HFFc6 (cell line): Measurements from ENCODE around the gene AMT. TPM values are rescaled to one million over a fixed set of nuclear protein-coding genes. Genes with fewer than 3 reads are reported as not detected.

Source experiments
- DNase-seq: peaks from one replicate; pipeline ENCODE4 v3.0.0-alpha.2; 2018
- H3K27ac Mint-ChIP-seq: 2 replicates; pipeline ENCODE4 v1.8.0; 2020; ENCODE audit warnings: mild to moderate bottlenecking, mixed read lengths
- H3K27me3 Mint-ChIP-seq: 2 replicates; pipeline ENCODE4 v1.8.0; 2021; ENCODE audit warnings: mild to moderate bottlenecking, moderate library complexity, mixed read lengths; ENCODE audit not compliant: insufficient read depth
- H3K36me3 Mint-ChIP-seq: 2 replicates; pipeline ENCODE4 v1.8.0; 2021; ENCODE audit warnings: low read depth, mixed read lengths
- H3K4me1 Mint-ChIP-seq: 2 replicates; pipeline ENCODE4 v1.8.0; 2020; ENCODE audit warnings: low read depth, mixed read lengths
- H3K4me3 Mint-ChIP-seq: 2 replicates; pipeline ENCODE4 v1.8.0; 2020; ENCODE audit warnings: mild to moderate bottlenecking, moderate library complexity, mixed read lengths
- H3K9me3 Mint-ChIP-seq: 2 replicates; pipeline ENCODE4 v1.8.0; 2020; ENCODE audit warnings: mild to moderate bottlenecking, mixed read lengths
- total RNA-seq, 6 experiments: library from RNA; stranded (reverse); fragmentation: NEBNext Ultra II Directional; extraction: Animal tissue kit (Norgen Biotek cat#: 25700); gene quantifications; 2 replicates in 1 of 6; 3 replicates in 5 of 6; pipeline ENCODE4 v1.2.3, GENCODE V29; 2021
- TF ChIP-seq, protein P1 (sequence below): fragments of 200-600 bp; sonication (generic); IDR thresholded peaks from 2 replicates; pipeline ENCODE4 v1.5.0; 2021; ENCODE audit warnings: antibody characterized with exemption, mild to moderate bottlenecking

AMT gene
- total RNA-seq, 6 experiments from 2014 or later: 0.78 to 3.2 (median 1.2) TPM

DNA sequence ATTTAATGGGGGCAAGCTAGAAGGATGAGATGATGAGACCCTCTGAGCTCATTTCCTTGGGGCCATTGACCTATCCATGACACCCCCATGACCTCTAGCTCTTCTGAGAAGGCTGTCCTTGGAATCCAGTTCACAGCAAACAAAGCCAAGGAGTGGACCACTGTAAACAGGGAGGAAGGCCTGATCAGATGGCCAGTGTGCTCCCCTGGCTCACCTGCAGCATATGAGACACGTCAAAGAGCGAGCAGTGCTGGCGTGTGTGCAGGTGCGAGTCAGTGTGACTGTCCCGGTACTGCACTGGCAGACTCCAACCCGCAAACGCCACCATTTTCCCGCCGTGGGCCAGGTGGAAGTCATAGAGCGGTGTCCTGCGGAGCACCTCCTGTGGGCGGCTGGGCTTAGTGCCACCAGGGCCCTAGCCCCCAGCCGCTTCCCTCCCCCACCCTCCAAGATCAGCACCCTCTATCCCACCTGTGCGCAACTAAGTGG is 339 bp downstream of the AMT start:
- Mint-ChIP-seq H3K9me3 (no peaks in the 10 kb centered on the region), H3K27ac (peak overlapping the region; percentile 94), H3K4me3 (no peak overlapping the region)

DNA sequence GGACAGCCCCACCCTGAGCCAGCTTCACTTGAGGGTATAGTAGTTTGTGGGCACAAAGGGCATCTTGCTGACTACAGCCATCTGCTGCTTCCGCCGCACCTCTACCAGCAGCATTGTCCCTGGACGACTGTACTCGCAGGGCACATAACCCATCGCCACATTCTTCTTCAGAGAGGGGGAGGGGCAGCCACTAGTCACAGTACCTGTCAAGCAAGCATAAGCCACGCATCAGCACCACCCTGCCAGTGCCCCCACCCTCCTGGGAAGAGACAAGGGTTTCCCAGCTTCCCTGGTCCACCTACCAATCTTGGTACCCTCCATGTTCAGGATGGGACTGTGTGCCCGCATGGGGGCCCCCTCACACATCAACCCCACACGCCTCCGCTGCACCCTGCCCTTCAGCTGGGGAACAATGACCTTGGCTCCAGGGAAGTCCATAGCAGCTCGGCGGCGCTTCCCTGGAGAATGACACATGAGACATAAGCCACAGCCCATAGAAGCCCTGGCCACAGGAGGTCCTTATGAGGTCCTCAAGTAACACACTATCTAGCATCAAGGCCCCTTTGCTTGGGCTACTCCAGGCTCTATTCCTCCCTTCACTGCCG is 4.7 kb downstream of the AMT start:
- TF ChIP-seq, protein P1, sequence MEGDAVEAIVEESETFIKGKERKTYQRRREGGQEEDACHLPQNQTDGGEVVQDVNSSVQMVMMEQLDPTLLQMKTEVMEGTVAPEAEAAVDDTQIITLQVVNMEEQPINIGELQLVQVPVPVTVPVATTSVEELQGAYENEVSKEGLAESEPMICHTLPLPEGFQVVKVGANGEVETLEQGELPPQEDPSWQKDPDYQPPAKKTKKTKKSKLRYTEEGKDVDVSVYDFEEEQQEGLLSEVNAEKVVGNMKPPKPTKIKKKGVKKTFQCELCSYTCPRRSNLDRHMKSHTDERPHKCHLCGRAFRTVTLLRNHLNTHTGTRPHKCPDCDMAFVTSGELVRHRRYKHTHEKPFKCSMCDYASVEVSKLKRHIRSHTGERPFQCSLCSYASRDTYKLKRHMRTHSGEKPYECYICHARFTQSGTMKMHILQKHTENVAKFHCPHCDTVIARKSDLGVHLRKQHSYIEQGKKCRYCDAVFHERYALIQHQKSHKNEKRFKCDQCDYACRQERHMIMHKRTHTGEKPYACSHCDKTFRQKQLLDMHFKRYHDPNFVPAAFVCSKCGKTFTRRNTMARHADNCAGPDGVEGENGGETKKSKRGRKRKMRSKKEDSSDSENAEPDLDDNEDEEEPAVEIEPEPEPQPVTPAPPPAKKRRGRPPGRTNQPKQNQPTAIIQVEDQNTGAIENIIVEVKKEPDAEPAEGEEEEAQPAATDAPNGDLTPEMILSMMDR: no peak
- no peaks in the 10 kb centered on the region for H3K9me3 Mint-ChIP-seq

More for the DNA sequence above, 339 bp downstream of the AMT start:
- DNase-seq: no peak
- TF ChIP-seq, protein P1: no peak
- H3K4me1 Mint-ChIP-seq: peaks cover 32% of the 10 kb centered on the region
- peaks cover 2% of the 10 kb centered on the region; the same call in 1 of the 2 replicates for H3K27me3 Mint-ChIP-seq
- peaks cover 28% of the 10 kb centered on the region for H3K36me3 Mint-ChIP-seq

DNA sequence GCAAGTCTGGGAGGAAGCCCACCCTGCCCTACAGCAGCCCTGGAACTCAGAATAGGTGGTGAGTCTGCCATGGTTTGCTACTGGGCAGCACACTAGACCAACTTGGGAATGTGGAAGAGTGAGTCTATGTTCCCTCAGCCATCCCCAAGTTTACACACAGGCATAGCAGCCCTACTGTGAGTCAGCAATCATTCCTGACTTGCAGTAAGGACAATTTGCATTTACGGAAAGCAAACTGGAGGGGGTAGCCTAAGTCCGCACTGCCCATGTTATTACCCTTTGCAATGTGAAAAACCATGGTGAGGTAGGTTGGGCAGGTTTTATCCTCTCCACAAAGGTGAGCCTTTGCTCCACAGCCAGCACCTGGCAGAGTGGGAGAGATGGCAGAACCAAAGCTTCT is 5.4 kb downstream of the AMT start:
- Mint-ChIP-seq H3K36me3 (peaks cover 43% of the 10 kb centered on the region), H3K4me1 (peaks cover 51% of the 10 kb centered on the region), H3K27me3 (peaks cover 3% of the 10 kb centered on the region; the same call in 1 of the 2 replicates), H3K9me3 (no peaks in the 10 kb centered on the region), H3K27ac (peak overlapping the region; percentile 17), H3K4me3 (no peak overlapping the region)
- TF ChIP-seq, protein P1: no peak
- no peak for DNase-seq

More for the DNA sequence above, 4.7 kb downstream of the AMT start:
- peaks cover 2% of the 10 kb centered on the region; the same call in 1 of the 2 replicates for H3K27me3 Mint-ChIP-seq
- peak overlapping the region; percentile 67 for H3K27ac Mint-ChIP-seq
- H3K36me3 Mint-ChIP-seq: peaks cover 41% of the 10 kb centered on the region
- DNase-seq: no peak
- H3K4me1 Mint-ChIP-seq: peaks cover 51% of the 10 kb centered on the region
- no peak overlapping the region for H3K4me3 Mint-ChIP-seq

DNA sequence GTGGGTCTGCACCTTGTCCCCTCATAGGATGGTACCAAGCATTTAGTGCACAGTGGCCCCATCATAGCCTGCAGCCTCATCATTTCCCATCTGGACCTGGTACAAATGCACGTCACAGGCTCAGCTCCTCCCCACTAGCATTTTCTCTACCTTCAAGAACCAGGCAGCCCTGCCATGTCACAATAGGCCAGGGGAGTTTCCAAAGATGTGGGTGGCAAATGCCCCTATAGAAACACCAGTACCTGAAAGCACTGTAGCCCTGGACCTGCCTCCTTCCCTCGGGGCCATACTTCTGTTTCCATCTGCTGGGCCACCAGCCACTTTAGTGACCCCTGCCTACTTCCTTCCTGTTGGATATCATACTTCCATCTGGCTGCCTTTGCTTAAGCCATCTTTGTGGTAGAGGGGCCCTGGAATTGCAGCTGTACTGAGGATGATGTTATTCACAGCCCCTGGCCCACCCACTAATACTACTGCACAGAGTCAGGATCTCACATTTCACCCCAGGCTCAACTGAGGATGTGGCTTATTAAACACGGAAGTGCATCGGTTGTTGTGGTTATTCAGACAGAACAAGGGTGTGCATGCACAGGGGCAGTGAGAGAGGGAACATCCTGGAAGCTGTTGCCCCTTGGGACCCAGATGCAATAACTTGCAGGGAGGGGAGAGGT is 6.2 kb downstream of the AMT start:
- H3K4me1 Mint-ChIP-seq: peaks cover 43% of the 10 kb centered on the region
- H3K27me3 Mint-ChIP-seq: peaks cover 3% of the 10 kb centered on the region; the same call in 1 of the 2 replicates
- DNase-seq: no peak
- peak overlapping the region; percentile 17 for H3K27ac Mint-ChIP-seq
- H3K4me3 Mint-ChIP-seq: no peak overlapping the region; the same call in 1 of the 2 replicates
- peaks cover 44% of the 10 kb centered on the region for H3K36me3 Mint-ChIP-seq
- TF ChIP-seq, protein P1: no peak
- H3K9me3 Mint-ChIP-seq: no peaks in the 10 kb centered on the region

DNA sequence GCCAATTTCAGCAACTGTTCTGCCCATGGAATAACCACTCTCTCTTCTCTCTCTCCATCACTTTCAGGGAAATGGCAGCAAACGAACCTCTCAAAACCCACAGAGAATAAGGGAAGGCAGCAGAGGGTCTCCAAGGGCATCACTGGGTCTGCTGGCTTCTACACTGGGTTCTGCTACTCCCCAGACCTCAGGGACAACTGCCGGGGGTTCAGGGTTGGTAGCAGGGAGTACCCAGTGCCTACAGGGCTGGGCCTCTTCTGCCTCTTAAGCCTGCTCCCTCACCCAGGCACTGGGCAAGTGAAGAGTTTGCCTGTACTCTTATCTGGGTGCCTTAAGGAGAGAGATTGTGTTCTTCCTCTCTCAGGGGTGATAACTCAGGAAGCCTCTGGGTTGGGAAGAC is 7.5 kb downstream of the AMT start:
- Mint-ChIP-seq H3K27ac (peak overlapping the region; percentile 38; the same call in 1 of the 2 replicates), H3K36me3 (peaks cover 50% of the 10 kb centered on the region), H3K4me3 (no peak overlapping the region), H3K4me1 (peaks cover 40% of the 10 kb centered on the region), H3K27me3 (peaks cover 3% of the 10 kb centered on the region; the same call in 1 of the 2 replicates), H3K9me3 (no peaks in the 10 kb centered on the region)
- TF ChIP-seq, protein P1: no peak
- no peak for DNase-seq
